Lower leg skin (tissue), 3 donors: ENCODE measurements around the gene SPDYE11.
"Not testable (repeated sequence)": the region's sequence is repeated elsewhere in the genome, so short reads cannot be mapped to it uniquely, and the experiment has no call there.

Source experiments
- CTCF ChIP-seq, 3 donors: fragments of 450-650 bp; IDR thresholded peaks; one replicate each; pipeline ENCODE4 v1.5.1; 2016; ENCODE audit warnings: antibody characterized with exemption in 3 of 3, mild to moderate bottlenecking in 3 of 3, moderate library complexity in 2 of 3
- POLR2A ChIP-seq, 2 donors: fragments of 450-650 bp; IDR thresholded peaks; one replicate each; pipeline ENCODE4 v1.6.1; 2016 to 2017; ENCODE audit warnings: antibody characterized with exemption in 2 of 2, mild to moderate bottlenecking in 1 of 2, moderate library complexity in 1 of 2

DNA sequence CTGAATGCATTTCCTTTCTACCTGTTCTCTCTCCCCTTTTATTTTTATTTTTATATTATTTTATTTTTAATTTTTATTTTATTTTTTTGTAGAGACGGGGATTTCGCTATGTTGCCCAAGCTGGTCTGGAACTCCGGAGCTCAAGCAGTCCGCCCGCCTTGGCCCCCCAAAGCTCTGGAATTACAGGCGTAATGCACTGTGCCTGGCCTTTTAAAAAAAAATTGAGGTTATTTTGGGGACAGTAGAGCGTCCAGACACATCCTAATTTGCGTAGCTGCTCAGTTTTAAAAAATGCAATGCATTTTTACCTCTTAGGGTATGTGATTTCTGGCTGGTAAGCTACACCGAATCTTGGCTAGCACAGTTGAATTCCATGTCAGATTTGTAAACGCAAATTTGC, 51.2 kb downstream of the SPDYE11 start:
- not testable (repeated sequence) for TF ChIP-seq CTCF, POLR2A (IDR thresholded peaks at IDR 0.05)
